K562 (cell line): ENCODE results near the gene MYL5. TPM values are rescaled to one million over a fixed set of nuclear protein-coding genes. Genes with fewer than 3 reads are reported as not detected.

Experiments
- ATAC-seq: fragments of 200-7000 bp; cut with Tn5 transposase; 3 replicates; pipeline ENCODE4 v1.9.1; 2020; ENCODE audit warnings: moderate library complexity
- BruUV-seq: library from RNA; stranded (reverse); fragments of 400-500 nt; replicated peaks from 2 replicates; lab custom pipeline; 2021; lab: Mats Ljungman, UMichigan
- CTCF ChIA-PET: fragments of 300-600 bp; formaldehyde crosslinking; extraction: SDS; loops from one replicate; lab custom pipeline; 2021; ENCODE audit warnings: low intra/inter-chr PET ratio; lab: Yijun Ruan, JAX
- POLR2A ChIA-PET: fragments of 300-600, 350-650 bp; sonication (Branson Sonifier 250); formaldehyde crosslinking; extraction: SDS; loops from one replicate; lab custom pipeline; 2021; ENCODE audit warnings: antibody characterized with exemption, inconsistent platforms; lab: Yijun Ruan, JAX
- DNase-seq, 4 experiments: peaks; one replicate each; pipeline versions ENCODE4 v3.0.0 to v3.0.0-alpha.2; 2011 to 2018; ENCODE audit warnings: low spot score in 3 of 4, mixed read lengths in 3 of 4; ENCODE audit errors: extremely low read depth in 1 of 4
- FAIRE-seq: peaks from 2 replicates; lab custom pipeline; 2011; peaks lifted over from hg19 to GRCh38; lab: Jason Lieb, UNC
- H2AFZ ChIP-seq: 2 replicates; pipeline ENCODE4 v1.6.0; 2011; ENCODE audit warnings: low read depth, low read length, control low read depth, inconsistent platforms
- H3K27ac ChIP-seq: fragments of 200-600 bp; 3 replicates; pipeline ENCODE4 v1.8.0; 2011; ENCODE audit warnings: low read depth, mild to moderate bottlenecking, control low read depth, inconsistent platforms, low read length, moderate library complexity, mixed read lengths; ENCODE audit errors: extremely low read depth
- H3K27me3 ChIP-seq, 2 experiments: fragments of 300-600 bp in 1 of 2; 2 replicates in 1 of 2; 3 replicates in 1 of 2; pipeline versions ENCODE4 v1.6.0 to v1.8.0; 2011; ENCODE audit warnings: inconsistent platforms in 2 of 2, low read length in 2 of 2, mild to moderate bottlenecking in 1 of 2, mixed read lengths in 1 of 2, moderate library complexity in 1 of 2; ENCODE audit not compliant: control insufficient read depth in 2 of 2, insufficient read depth in 2 of 2
- H3K36me3 ChIP-seq: fragments of 300-600 bp; 3 replicates; pipeline ENCODE4 v1.8.0; 2011; ENCODE audit warnings: mild to moderate bottlenecking, low read length, inconsistent platforms; ENCODE audit not compliant: control insufficient read depth, insufficient read depth
- H3K4me1 ChIP-seq, 2 experiments: fragments of 200-600 bp in 1 of 2; replicated peaks in 1 of 2; 2 replicates in 1 of 2; 3 replicates in 1 of 2; pipeline versions ENCODE4 v1.5.1 to v1.8.0; 2011; ENCODE audit warnings: inconsistent platforms in 2 of 2, low read length in 2 of 2, mild to moderate bottlenecking in 1 of 2, mixed read lengths in 1 of 2, moderate library complexity in 1 of 2; ENCODE audit not compliant: control insufficient read depth in 2 of 2, insufficient read depth in 2 of 2
- H3K4me2 ChIP-seq: 2 replicates; pipeline ENCODE4 v1.6.1; 2011; ENCODE audit warnings: low read length, control low read depth, inconsistent platforms, mixed read lengths; ENCODE audit not compliant: insufficient read depth
- H3K4me3 ChIP-seq: fragments of 200-600 bp; sonication (generic), shearing (Covaris generic); 2 replicates; pipeline ENCODE4 v1.5.1; 2016; ENCODE audit warnings: control low read depth, inconsistent platforms
- H3K79me2 ChIP-seq: fragments of 200-600 bp; 3 replicates; pipeline ENCODE4 v1.8.0; 2011; ENCODE audit warnings: low read length, inconsistent platforms; ENCODE audit not compliant: control insufficient read depth, insufficient read depth
- H3K9ac ChIP-seq, 2 experiments: 2 replicates each; pipeline versions ENCODE4 v1.6.0 to v1.6.1; 2011; ENCODE audit warnings: low read depth in 2 of 2, low read length in 2 of 2, control low read depth in 1 of 2, inconsistent platforms in 1 of 2, mild to moderate bottlenecking in 1 of 2, mixed read lengths in 1 of 2; ENCODE audit not compliant: insufficient read depth in 1 of 2
- H3K9me1 ChIP-seq: one replicate; pipeline ENCODE4 v1.6.0; 2011; ENCODE audit warnings: inconsistent platforms, mild to moderate bottlenecking, low read length, moderate library complexity; ENCODE audit not compliant: control insufficient read depth, insufficient read depth
- H3K9me3 ChIP-seq: replicated peaks from 2 replicates; pipeline ENCODE4 v1.5.1; 2011; ENCODE audit warnings: low read depth, low read length, inconsistent platforms; ENCODE audit not compliant: control insufficient read depth, insufficient read depth
- H4K20me1 ChIP-seq: replicated peaks from 2 replicates; pipeline ENCODE4 v1.6.1; 2011; ENCODE audit warnings: low read length, inconsistent platforms, mixed read lengths; ENCODE audit not compliant: control insufficient read depth, insufficient read depth
- CCNT2 ChIP-seq: IDR thresholded peaks from 2 replicates; pipeline ENCODE4 v1.6.1; 2011; ENCODE audit warnings: borderline replicate concordance, low read depth, mild to moderate bottlenecking, moderate library complexity, mixed read lengths, low read length; ENCODE audit not compliant: insufficient read length; ENCODE audit errors: extremely low read depth
- HCFC1 ChIP-seq: IDR thresholded peaks from 2 replicates; pipeline ENCODE4 v1.6.1; 2012; ENCODE audit warnings: low read depth, low read length, improper control_type of control experiment
- MTF1 ChIP-seq: fragments of 250-450 bp; sonication (Bioruptor Pico); IDR thresholded peaks from 2 replicates; pipeline ENCODE4 v1.9.0; 2021; ENCODE audit warnings: moderate library complexity, mild to moderate bottlenecking, inconsistent platforms, borderline replicate concordance
- RBFOX2 ChIP-seq: fragments of 200-400 bp; formaldehyde crosslinking; IDR thresholded peaks from 2 replicates; pipeline ENCODE4 v1.6.1; 2017; ENCODE audit warnings: low read depth, mild to moderate bottlenecking, low read length, moderate library complexity
- RBM39 ChIP-seq: fragments of 200-400 bp; formaldehyde crosslinking; optimal IDR thresholded peaks from 2 replicates; pipeline ENCODE3; 2018; ENCODE audit warnings: low read depth, low read length
- SNRNP70 ChIP-seq: fragments of 200-400 bp; formaldehyde crosslinking; optimal IDR thresholded peaks from 2 replicates; pipeline ENCODE3; 2017; ENCODE audit warnings: low read depth, low read length
- TFAP4 ChIP-seq: sonication (generic); formaldehyde crosslinking; IDR thresholded peaks from 2 replicates; pipeline ENCODE4 v1.8.0; 2022; ENCODE audit warnings: missing genetic modification reagents, mild to moderate bottlenecking, moderate library complexity, borderline replicate concordance
- ZBTB1 ChIP-seq: sonication (generic); formaldehyde crosslinking; IDR thresholded peaks from 2 replicates; pipeline ENCODE4 v1.8.1; 2023; ENCODE audit warnings: missing genetic modification reagents, low read depth, mild to moderate bottlenecking, borderline replicate concordance
- ZFP1 ChIP-seq: fragments of 450-650 bp; formaldehyde crosslinking; IDR thresholded peaks from 2 replicates; pipeline ENCODE4 v1.4.0; 2020; ENCODE audit warnings: mild to moderate bottlenecking, mixed read lengths
- WGBS: fragments of 100-300 bp; shearing (Covaris generic); methylation state at CpG from one replicate; pipeline ENCODE4 v1.1.6; 2016; ENCODE audit warnings: low coverage, mixed read lengths; ENCODE audit not compliant: insufficient coverage; ENCODE audit errors: missing lambda C conversion rate; 5-methylcytosine and 5-hydroxymethylcytosine counted together
- in situ Hi-C: fragments of 300-500 bp; cut with MboI; formaldehyde crosslinking; loops from 4 replicates; pipeline ENCODE4 v1.15.0; 2018; ENCODE audit warnings: inconsistent platforms, mixed read lengths
- intact Hi-C: fragments of 100-400 bp; cut with micrococcal nuclease; formaldehyde crosslinking; loops from 2 replicates; pipeline ENCODE4 v1.14.2; 2022
- polyA plus RNA-seq, 8 experiments: library from polyadenylated mRNA; depleted of rRNA in 4 of 8; stranded (reverse) in 5 of 8; unstranded in 3 of 8; fragments of >200 nt; fragmentation: Nextera tagmentation in 2 of 8; fragmentation: Illumina TruSeq in 1 of 8; extraction: Ambion mirVana in 2 of 8; extraction: Trizol in 1 of 8; gene quantifications; 2 replicates each; pipeline versions ENCODE4 v1.2.1 to v1.2.3, GENCODE V29; 2011 to 2014; ENCODE audit warnings: inconsistent platforms in 1 of 8, missing spikeins in 1 of 8
- total RNA-seq, 7 experiments: library from RNA; depleted of rRNA in 6 of 7; stranded (reverse); fragments of >200 nt in 6 of 7; fragmentation: Illumina TruSeq in 2 of 7; extraction: Trizol in 2 of 7; gene quantifications; 2 replicates each; pipeline versions ENCODE4 v1.2.1 to v1.2.3, GENCODE V29; 2011 to 2021; ENCODE audit warnings: low replicate concordance in 1 of 7
- TF ChIP-seq, protein P1 (sequence below): sonication (generic); formaldehyde crosslinking; IDR thresholded peaks from 2 replicates; pipeline ENCODE4 v1.8.1; 2023; ENCODE audit warnings: mild to moderate bottlenecking, missing genetic modification reagents
- TF ChIP-seq, protein P2 (sequence below): sonication (generic); formaldehyde crosslinking; IDR thresholded peaks from 2 replicates; pipeline ENCODE4 v1.9.0; 2022; ENCODE audit warnings: mild to moderate bottlenecking, missing genetic modification reagents

The MYL5 gene
- total and polyA plus RNA-seq, 9 of the 15 experiments (the other 6 are each of a cell fraction or from before 2014, with no cell fraction given), result 1.4 to 10.0 (median 4.1) TPM

GRCh38 chr4:704198-704891 lies 30.0 kb downstream of the MYL5 start:
- DNase-seq (no peak), ATAC-seq (no peak), FAIRE-seq (no peak)
- no peaks in the 10 kb centered on the region for H3K27me3 ChIP-seq
- ChIA-PET POLR2A (interaction anchor here (1.4 kb wide), 1 partner anchor 13 kb away, joined by 3 read pairs; no protein-coding TSS in a partner anchor), CTCF (no interaction called here)
- in situ Hi-C loops, result no loop called here
- H3K36me3 ChIP-seq, result peaks cover 10% of the 10 kb centered on the region; the same call in 1 of the 3 replicates
- H3K27ac ChIP-seq, result no peak overlapping the region
- H3K4me3 ChIP-seq, result no peak overlapping the region
- H3K79me2 ChIP-seq, result peaks cover 32% of the 10 kb centered on the region
- peaks cover 29 to 79% of the 10 kb centered on the region in 2 experiments; a peak in 4 of 5 replicates for H3K4me1 ChIP-seq
- WGBS, result 87% methylated on average over 12 of the region's 46 CpGs
- H3K9ac ChIP-seq, result peak overlapping the region in 1 of 2 experiments; percentile 81; a peak in 3 of 4 replicates
- intact Hi-C loops, result no loop called here
- H3K9me3 ChIP-seq, result no peaks in the 10 kb centered on the region
- H4K20me1 ChIP-seq, result no peaks in the 10 kb centered on the region
- H3K4me2 ChIP-seq, result no peak overlapping the region
- no peak overlapping the region for H2AFZ ChIP-seq
- H3K9me1 ChIP-seq, result peaks cover 4% of the 10 kb centered on the region
- TF ChIP-seq ZBTB1 (CRISPR knock-in tag), result 0 out of 2 replicates have a peak, but pooled peaks have one; percentile 28
- TF ChIP-seq HCFC1, result no peak
- TF ChIP-seq ZFP1, result no peak
- TF ChIP-seq, protein P1, sequence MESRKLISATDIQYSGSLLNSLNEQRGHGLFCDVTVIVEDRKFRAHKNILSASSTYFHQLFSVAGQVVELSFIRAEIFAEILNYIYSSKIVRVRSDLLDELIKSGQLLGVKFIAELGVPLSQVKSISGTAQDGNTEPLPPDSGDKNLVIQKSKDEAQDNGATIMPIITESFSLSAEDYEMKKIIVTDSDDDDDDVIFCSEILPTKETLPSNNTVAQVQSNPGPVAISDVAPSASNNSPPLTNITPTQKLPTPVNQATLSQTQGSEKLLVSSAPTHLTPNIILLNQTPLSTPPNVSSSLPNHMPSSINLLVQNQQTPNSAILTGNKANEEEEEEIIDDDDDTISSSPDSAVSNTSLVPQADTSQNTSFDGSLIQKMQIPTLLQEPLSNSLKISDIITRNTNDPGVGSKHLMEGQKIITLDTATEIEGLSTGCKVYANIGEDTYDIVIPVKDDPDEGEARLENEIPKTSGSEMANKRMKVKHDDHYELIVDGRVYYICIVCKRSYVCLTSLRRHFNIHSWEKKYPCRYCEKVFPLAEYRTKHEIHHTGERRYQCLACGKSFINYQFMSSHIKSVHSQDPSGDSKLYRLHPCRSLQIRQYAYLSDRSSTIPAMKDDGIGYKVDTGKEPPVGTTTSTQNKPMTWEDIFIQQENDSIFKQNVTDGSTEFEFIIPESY (CRISPR knock-in tag), result peak; percentile 89
- TF ChIP-seq RBM39, result no peak
- no peak for TF ChIP-seq SNRNP70
- TF ChIP-seq TFAP4 (CRISPR knock-in tag), result peak; percentile 25; the same call in 1 of the 2 replicates
- TF ChIP-seq RBFOX2, result peak; percentile 15; the same call in 1 of the 2 replicates
- peak; percentile 14 for TF ChIP-seq CCNT2
- no peak for TF ChIP-seq MTF1
- TF ChIP-seq, protein P2, sequence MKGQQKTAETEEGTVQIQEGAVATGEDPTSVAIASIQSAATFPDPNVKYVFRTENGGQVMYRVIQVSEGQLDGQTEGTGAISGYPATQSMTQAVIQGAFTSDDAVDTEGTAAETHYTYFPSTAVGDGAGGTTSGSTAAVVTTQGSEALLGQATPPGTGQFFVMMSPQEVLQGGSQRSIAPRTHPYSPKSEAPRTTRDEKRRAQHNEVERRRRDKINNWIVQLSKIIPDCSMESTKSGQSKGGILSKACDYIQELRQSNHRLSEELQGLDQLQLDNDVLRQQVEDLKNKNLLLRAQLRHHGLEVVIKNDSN (CRISPR knock-in tag), result no peak
- BruUV-seq, result no TSS peak
